ENCODE data around the gene JDP2. TPM values are rescaled to one million over a fixed set of nuclear protein-coding genes. Genes with fewer than 3 reads are reported as not detected.

JDP2 gene
- total RNA-seq, 1 donor from 2014 or later = 24.5 TPM

DNA sequence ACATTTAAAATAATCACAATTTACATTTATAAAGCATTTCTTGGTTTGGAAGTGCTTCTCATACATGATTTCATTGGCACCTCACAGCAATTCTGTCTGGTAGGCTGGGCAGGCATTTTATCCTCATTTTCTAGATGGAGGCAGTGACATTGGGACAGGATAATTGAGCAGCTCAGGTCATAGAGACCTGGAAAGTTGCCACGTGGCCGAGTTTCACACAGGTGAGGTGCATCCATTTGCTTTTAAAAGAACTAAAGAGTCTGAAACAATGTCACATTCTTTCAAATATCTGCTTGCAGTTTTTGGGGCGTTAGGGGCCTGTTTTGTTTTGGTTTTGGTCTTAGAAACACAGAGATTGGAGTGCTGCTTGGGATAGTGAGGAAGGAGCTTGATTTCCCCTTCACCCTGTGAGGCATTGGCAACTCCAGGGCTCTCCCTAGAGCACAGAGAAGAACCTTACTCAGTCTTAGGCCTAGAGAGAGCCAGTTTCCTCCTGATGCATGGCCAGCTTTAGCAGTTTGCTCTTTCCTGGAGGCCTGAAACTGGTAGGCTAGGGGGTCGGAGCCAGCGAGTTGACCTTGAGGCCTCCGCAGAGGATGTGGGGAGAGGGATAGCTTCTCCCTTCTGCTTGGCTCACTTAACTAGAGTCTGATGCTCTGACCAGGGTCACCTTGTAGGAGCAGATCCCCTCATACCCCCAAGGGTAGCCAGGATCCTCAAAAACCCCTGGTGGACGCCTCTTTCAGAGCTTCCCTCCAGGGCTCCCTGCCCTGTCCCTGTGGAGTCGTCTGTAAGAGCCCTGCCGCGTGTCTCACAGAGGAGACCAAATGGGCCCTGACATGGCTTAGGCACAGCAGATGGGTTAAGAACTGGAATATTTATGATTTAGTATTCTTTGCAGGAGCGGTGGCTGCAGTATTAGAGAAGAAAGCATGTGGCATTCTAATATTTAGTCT, 34.9 kb upstream of the JDP2 start:
- Histone ChIP-seq H3K27ac (ENCODE audit: low read depth, low read length) (no peak overlapping the region), H3K4me3 (ENCODE audit: low read length in 3 of 3) (no peak overlapping the region), H3K9me3 (ENCODE audit: control insufficient read depth in 3 of 3, low read length in 3 of 3) (no peaks in the 10 kb centered on the region), H3K4me1 (ENCODE audit: control insufficient read depth in 3 of 3, insufficient read depth in 3 of 3, low read length in 3 of 3) (no peaks in the 10 kb centered on the region), H3K9ac (ENCODE audit: low read depth in 1 of 3, low read length in 3 of 3) (no peak overlapping the region), H3K27me3 (ENCODE audit: control insufficient read depth in 3 of 3, insufficient read depth in 3 of 3, low read length in 3 of 3) (peaks cover 0 to 2% (median 0%) of the 10 kb centered on the region in 3 donors), H3K36me3 (ENCODE audit: control insufficient read depth in 3 of 3, insufficient read depth in 3 of 3, low read length in 3 of 3) (no peaks in the 10 kb centered on the region)

DNA sequence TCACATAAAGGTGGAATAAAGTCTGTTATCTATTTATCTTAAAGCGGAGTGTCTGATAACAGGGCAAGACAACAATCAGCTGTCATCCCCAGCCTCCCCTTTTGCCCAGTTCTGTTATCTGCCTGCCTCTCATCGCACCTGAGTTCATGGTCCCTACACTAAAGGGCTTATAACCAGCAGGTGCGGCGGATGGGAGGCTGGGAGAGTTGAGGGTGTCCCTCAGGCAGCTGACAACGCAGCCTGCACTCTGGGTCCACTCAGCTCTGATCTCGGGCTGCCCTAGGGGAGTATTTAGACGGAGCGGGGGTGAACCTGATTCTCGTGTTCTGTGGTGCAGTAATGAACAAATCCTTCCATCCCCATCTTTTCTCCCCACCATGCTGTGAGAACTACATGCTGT, 34.0 kb upstream of the JDP2 start:
- no peak overlapping the region for H3K9ac ChIP-seq (ENCODE audit: low read depth in 1 of 3, low read length in 3 of 3)

DNA sequence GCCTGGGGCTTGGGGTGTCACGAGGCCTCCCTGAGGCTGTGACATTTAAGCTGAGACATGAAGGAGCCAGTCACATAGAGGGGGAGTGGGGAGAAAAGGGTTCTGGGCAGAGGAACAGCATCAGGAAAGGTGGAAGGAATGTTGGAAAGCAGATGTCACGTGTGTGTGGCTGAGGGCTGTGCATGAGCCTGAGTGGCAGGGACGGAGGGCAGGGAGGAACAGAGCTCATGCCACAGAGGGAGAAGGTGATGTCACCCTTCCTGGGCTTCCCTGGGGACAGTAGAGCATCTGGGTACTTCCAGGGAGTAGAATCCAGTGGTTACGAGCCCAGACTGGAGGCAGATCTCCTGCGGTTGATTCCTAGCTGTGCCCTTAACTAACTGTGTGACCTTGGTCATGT, 32.0 kb upstream of the JDP2 start:
- H3K9ac ChIP-seq (ENCODE audit: low read depth in 1 of 3, low read length in 3 of 3) = no peak overlapping the region
- no peak overlapping the region for H3K27ac ChIP-seq (ENCODE audit: low read depth, low read length)
- H3K27me3 ChIP-seq (ENCODE audit: control insufficient read depth in 3 of 3, insufficient read depth in 3 of 3, low read length in 3 of 3) = peaks cover 0 to 2% (median 0%) of the 10 kb centered on the region in 3 donors
- peaks cover 12 to 15% (median 13%) of the 10 kb centered on the region in 3 donors for H3K4me1 ChIP-seq (ENCODE audit: control insufficient read depth in 3 of 3, insufficient read depth in 3 of 3, low read length in 3 of 3)
- no peaks in the 10 kb centered on the region for H3K9me3 ChIP-seq (ENCODE audit: control insufficient read depth in 3 of 3, low read length in 3 of 3)
- H3K36me3 ChIP-seq (ENCODE audit: control insufficient read depth in 3 of 3, insufficient read depth in 3 of 3, low read length in 3 of 3) = no peaks in the 10 kb centered on the region
- H3K4me3 ChIP-seq (ENCODE audit: low read length in 3 of 3) = no peak overlapping the region

More for the DNA sequence above, 34.0 kb upstream of the JDP2 start:
- Histone ChIP-seq H3K36me3 (ENCODE audit: control insufficient read depth in 3 of 3, insufficient read depth in 3 of 3, low read length in 3 of 3) (no peaks in the 10 kb centered on the region), H3K4me1 (ENCODE audit: control insufficient read depth in 3 of 3, insufficient read depth in 3 of 3, low read length in 3 of 3) (no peaks in the 10 kb centered on the region), H3K27ac (ENCODE audit: low read depth, low read length) (no peak overlapping the region), H3K27me3 (ENCODE audit: control insufficient read depth in 3 of 3, insufficient read depth in 3 of 3, low read length in 3 of 3) (peaks cover 0 to 2% (median 0%) of the 10 kb centered on the region in 3 donors), H3K4me3 (ENCODE audit: low read length in 3 of 3) (no peak overlapping the region), H3K9me3 (ENCODE audit: control insufficient read depth in 3 of 3, low read length in 3 of 3) (no peaks in the 10 kb centered on the region)

DNA sequence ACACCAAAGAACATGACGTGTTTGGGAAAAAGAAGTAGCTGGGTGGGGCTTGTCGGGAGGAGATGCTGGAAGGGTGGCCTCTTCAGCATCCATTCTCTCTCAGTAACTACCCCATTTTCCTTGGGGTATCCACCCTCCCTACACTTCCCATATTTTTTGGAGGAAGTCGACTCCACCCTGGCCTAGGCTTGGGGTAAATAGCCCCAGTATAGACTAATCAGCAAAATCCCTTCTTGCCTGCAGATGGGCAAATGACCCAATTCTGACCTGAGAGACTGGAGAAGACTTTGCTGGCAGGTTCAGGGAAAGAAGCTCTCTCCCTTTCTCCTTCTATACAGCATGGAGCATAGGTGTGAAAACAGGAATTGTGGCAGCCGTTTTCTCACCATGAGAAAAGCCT, 28.5 kb upstream of the JDP2 start:
- Histone ChIP-seq H3K4me1 (ENCODE audit: control insufficient read depth in 3 of 3, insufficient read depth in 3 of 3, low read length in 3 of 3) (peaks cover 25 to 29% (median 26%) of the 10 kb centered on the region in 3 donors), H3K27ac (ENCODE audit: low read depth, low read length) (peak overlapping the region; percentile 87), H3K36me3 (ENCODE audit: control insufficient read depth in 3 of 3, insufficient read depth in 3 of 3, low read length in 3 of 3) (no peaks in the 10 kb centered on the region), H3K4me3 (ENCODE audit: low read length in 3 of 3) (no peak overlapping the region), H3K9me3 (ENCODE audit: control insufficient read depth in 3 of 3, low read length in 3 of 3) (no peaks in the 10 kb centered on the region), H3K27me3 (ENCODE audit: control insufficient read depth in 3 of 3, insufficient read depth in 3 of 3, low read length in 3 of 3) (peaks cover 0 to 2% (median 0%) of the 10 kb centered on the region in 3 donors), H3K9ac (ENCODE audit: low read depth in 1 of 3, low read length in 3 of 3) (no peak overlapping the region)

DNA sequence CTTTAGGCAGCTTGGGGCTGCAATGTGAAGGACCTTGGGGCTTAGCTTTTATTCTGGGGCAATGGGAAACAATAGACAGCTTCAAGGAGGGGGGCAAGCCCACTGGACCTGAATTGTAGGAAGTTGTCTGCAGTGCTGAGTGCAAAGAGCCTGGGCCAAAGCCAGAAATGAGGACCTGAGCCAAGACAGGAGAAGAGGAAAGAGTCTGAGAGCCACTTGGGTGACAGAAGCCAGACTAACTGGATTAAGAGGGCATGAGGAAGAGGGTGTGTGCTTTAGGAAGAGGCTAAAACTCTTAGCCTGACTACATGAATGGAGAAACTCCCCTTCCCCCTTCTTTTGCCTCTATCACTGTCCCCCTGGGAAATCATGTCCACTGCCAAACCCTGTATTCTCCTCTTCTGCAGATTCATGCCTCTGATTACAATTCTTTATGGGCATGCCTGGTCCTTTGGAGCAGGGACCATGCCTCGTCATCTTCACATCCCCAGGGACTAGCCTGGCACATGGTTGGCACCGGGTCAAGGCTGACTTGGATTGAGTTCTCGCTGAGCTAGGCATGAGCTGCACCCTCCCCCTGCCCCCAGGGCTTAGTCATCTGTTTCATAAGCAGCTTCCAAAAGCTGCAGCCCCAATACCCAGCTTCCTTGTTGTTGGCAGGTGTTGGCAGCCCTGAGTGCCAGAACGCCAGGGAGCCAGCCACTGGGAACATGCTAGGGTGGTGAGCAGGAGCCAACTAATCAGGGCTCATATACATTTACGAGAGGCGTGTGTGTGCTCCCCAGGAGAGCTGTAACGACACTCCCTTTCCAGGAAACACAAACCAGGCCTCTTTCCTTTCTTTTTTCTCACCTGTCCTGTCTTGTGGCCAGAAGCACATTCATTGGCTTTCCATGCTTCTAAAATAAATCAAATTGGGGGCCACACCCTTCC, 27.7 kb upstream of the JDP2 start:
- Histone ChIP-seq H3K36me3 (ENCODE audit: control insufficient read depth in 3 of 3, insufficient read depth in 3 of 3, low read length in 3 of 3) (no peaks in the 10 kb centered on the region), H3K27ac (ENCODE audit: low read depth, low read length) (peak overlapping the region; percentile 87), H3K4me1 (ENCODE audit: control insufficient read depth in 3 of 3, insufficient read depth in 3 of 3, low read length in 3 of 3) (peaks cover 25 to 29% (median 26%) of the 10 kb centered on the region in 3 donors), H3K9ac (ENCODE audit: low read depth in 1 of 3, low read length in 3 of 3) (peak overlapping the region in 2 of 3 donors; percentile 27 to 54), H3K4me3 (ENCODE audit: low read length in 3 of 3) (peak overlapping the region in 1 of 3 donors; percentile 32), H3K27me3 (ENCODE audit: control insufficient read depth in 3 of 3, insufficient read depth in 3 of 3, low read length in 3 of 3) (peaks cover 0 to 2% (median 0%) of the 10 kb centered on the region in 3 donors), H3K9me3 (ENCODE audit: control insufficient read depth in 3 of 3, low read length in 3 of 3) (no peaks in the 10 kb centered on the region)

DNA sequence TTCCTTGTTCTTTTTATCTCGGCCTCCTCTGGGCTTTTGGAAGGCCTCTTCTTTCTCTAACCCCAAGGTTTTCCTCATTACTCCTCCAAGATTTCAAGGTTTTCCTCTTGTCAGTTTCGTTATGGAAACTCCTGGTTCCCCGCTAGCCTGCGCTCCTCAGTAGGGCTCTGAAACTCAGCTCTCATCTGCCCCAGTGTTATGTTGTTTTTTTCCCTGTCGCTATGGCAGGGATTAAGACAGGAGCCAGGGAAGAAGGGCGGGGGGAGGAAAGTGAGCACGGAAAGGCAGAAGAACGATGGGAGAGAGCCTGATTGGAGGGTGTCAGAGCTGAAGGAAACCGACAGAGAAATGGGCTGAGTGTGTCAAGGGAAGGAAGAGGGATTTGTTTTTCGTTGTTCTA, 26.5 kb upstream of the JDP2 start:
- Histone ChIP-seq H3K27me3 (ENCODE audit: control insufficient read depth in 3 of 3, insufficient read depth in 3 of 3, low read length in 3 of 3) (no peaks in the 10 kb centered on the region), H3K36me3 (ENCODE audit: control insufficient read depth in 3 of 3, insufficient read depth in 3 of 3, low read length in 3 of 3) (no peaks in the 10 kb centered on the region), H3K4me1 (ENCODE audit: control insufficient read depth in 3 of 3, insufficient read depth in 3 of 3, low read length in 3 of 3) (peaks cover 25 to 29% (median 26%) of the 10 kb centered on the region in 3 donors), H3K4me3 (ENCODE audit: low read length in 3 of 3) (peak overlapping the region in 1 of 3 donors; percentile 2), H3K27ac (ENCODE audit: low read depth, low read length) (peak overlapping the region; percentile 87), H3K9ac (ENCODE audit: low read depth in 1 of 3, low read length in 3 of 3) (peak overlapping the region; percentile 29 to 57 (median 51)), H3K9me3 (ENCODE audit: control insufficient read depth in 3 of 3, low read length in 3 of 3) (no peaks in the 10 kb centered on the region)

DNA sequence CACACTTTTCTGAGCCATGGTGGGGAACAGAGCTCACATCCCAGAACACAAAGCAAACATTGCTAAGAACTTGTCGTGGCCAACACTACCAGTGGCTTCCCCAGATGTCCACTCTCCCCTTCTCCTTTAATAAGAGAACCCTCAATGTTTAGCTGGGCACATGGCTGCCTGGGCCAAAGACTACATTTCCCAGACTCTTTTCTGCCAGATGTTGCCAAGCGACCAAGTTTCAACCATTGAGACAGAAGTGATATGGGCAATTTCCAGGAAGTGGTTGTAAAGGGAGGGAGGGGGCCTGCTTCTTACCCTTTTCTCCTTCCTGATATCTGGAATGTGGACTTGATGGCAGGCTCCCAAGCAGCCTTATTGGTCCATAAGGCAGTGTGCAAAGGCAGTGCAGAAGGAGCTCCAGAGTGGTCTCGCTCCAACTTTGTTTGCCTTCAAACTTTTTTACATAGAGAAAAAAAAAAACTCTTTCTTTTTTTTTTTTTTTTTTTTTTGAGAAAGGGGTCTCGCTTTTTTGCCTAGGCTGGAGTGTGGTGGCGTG, 24.9 kb upstream of the JDP2 start:
- Histone ChIP-seq H3K9ac (ENCODE audit: low read depth in 1 of 3, low read length in 3 of 3) (no peak overlapping the region), H3K36me3 (ENCODE audit: control insufficient read depth in 3 of 3, insufficient read depth in 3 of 3, low read length in 3 of 3) (no peaks in the 10 kb centered on the region), H3K27me3 (ENCODE audit: control insufficient read depth in 3 of 3, insufficient read depth in 3 of 3, low read length in 3 of 3) (no peaks in the 10 kb centered on the region), H3K4me3 (ENCODE audit: low read length in 3 of 3) (no peak overlapping the region), H3K4me1 (ENCODE audit: control insufficient read depth in 3 of 3, insufficient read depth in 3 of 3, low read length in 3 of 3) (peaks cover 25 to 29% (median 26%) of the 10 kb centered on the region in 3 donors), H3K27ac (ENCODE audit: low read depth, low read length) (no peak overlapping the region), H3K9me3 (ENCODE audit: control insufficient read depth in 3 of 3, low read length in 3 of 3) (no peaks in the 10 kb centered on the region)

DNA sequence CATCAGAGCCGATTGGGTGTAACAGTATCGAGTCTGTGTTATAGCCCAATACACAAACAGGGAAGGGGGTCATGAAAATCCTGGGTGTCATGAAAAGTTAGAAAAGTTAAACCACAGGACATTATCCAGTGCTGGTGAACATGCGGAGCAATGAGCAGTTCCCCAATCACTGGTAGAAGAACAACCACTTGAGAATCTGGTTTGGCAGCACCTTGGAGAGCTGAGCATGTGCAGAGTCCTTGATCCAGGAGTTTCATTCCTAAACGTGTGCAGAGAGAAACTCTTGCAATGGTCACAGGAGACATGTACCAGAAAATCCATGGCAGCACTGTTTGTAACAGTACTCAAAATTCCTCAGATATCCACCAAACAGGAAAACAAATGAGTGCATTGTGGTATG, 23.0 kb upstream of the JDP2 start:
- Histone ChIP-seq H3K27ac (ENCODE audit: low read depth, low read length) (no peak overlapping the region), H3K27me3 (ENCODE audit: control insufficient read depth in 3 of 3, insufficient read depth in 3 of 3, low read length in 3 of 3) (no peaks in the 10 kb centered on the region), H3K4me3 (ENCODE audit: low read length in 3 of 3) (no peak overlapping the region), H3K9me3 (ENCODE audit: control insufficient read depth in 3 of 3, low read length in 3 of 3) (no peaks in the 10 kb centered on the region), H3K4me1 (ENCODE audit: control insufficient read depth in 3 of 3, insufficient read depth in 3 of 3, low read length in 3 of 3) (peaks cover 31 to 35% (median 33%) of the 10 kb centered on the region in 3 donors), H3K9ac (ENCODE audit: low read depth in 1 of 3, low read length in 3 of 3) (no peak overlapping the region), H3K36me3 (ENCODE audit: control insufficient read depth in 3 of 3, insufficient read depth in 3 of 3, low read length in 3 of 3) (no peaks in the 10 kb centered on the region)

DNA sequence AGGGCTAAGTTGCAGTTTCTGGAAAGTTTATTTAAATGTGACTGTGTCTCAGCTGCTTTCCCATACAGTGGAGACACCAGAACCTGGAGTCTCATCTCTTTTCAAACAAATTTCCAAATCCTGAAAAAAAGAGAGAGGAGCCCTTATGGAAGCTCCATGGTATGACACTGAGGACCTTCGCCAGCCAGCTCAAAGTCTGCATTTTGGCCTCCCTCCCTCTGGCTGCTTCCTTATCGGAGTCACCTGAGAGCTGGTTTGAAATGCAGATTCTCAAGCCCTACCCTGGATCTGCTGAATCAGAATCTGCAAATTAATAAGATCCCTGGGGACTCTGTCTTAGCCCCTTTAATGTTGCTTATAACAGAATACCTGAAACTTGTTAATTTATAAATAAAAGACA, 21.7 kb upstream of the JDP2 start:
- no peaks in the 10 kb centered on the region for H3K9me3 ChIP-seq (ENCODE audit: control insufficient read depth in 3 of 3, low read length in 3 of 3)
- peaks cover 22 to 34% (median 29%) of the 10 kb centered on the region in 3 donors for H3K4me1 ChIP-seq (ENCODE audit: control insufficient read depth in 3 of 3, insufficient read depth in 3 of 3, low read length in 3 of 3)
- H3K27me3 ChIP-seq (ENCODE audit: control insufficient read depth in 3 of 3, insufficient read depth in 3 of 3, low read length in 3 of 3) = no peaks in the 10 kb centered on the region
- no peak overlapping the region for H3K9ac ChIP-seq (ENCODE audit: low read depth in 1 of 3, low read length in 3 of 3)
- H3K27ac ChIP-seq (ENCODE audit: low read depth, low read length) = no peak overlapping the region
- H3K4me3 ChIP-seq (ENCODE audit: low read length in 3 of 3) = no peak overlapping the region
- H3K36me3 ChIP-seq (ENCODE audit: control insufficient read depth in 3 of 3, insufficient read depth in 3 of 3, low read length in 3 of 3) = no peaks in the 10 kb centered on the region
